GM19240 (cell line): ENCODE data around the gene CSH2.

Source experiments
- DNase-seq: peaks from one replicate; pipeline ENCODE4 v3.0.0; 2011; ENCODE audit warnings: low spot score; ENCODE audit not compliant: insufficient read length

Gene CSH2

DNA sequence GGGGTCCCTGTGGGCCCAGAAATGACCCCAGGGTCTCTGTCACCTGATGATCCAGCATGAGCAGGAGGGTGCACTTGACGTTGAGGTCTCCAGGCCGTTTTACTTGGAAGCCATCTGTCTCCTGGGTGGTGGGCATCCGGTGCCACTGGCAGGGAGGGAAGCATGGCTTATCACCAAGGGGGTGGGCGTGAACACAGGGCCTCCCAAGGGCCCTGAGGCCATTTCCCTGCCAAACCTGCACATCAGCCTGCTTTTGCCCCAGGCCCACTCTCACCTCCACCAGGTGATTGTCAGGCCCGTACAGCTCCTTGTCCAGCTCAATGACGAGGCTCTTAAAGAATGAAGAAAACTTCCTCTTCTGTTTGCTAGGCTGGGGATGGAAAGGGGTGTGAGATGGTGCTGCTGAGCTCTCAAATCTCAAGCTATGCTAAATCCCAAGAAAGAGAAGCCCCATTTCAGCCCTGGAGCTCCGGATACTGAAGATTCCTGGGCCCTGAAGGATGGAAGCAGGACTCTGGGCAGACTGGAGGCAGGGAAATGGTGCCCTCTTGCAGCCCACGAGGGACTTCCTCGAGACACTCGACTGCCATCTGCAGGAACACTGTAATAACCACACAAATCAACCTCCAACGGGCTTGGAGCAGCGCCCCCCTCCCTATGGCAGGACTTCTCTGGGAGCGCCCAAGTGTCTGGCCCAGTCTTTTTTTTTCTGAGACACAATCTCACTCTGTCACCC lies 38.9 kb downstream of the CSH2 start:
- peak; percentile 18 for DNase-seq

DNA sequence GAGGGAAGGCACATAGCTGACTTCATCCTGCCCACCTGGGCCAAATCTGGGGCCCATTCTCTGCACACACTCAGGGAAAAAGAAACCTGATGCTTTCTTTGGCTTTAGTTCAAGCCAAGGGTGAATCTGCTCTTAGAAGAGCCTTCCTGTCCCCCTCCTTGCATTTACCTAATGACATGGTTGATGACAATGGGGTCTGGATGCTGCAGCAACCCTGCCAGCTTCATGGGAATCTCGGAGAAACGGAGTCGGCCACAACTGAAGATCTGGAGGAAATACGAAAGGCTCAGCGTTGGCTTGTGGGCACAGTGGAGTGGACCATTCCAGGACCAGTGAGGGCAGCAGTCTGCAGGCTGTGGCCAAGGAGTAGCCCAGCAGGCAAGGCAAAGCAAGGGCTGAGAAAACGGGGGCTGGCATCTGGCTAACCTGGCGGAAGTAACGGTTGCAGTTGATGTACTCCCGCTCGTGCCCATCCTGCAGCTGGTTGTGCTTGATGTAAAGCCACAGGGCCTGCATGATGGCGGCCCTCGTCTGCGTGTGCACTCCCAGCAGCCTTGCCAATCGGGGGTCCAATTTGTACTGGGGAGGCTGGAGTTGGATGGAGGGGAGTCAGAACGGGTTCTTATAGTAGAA lies 39.6 kb downstream of the CSH2 start:
- no peak for DNase-seq

DNA sequence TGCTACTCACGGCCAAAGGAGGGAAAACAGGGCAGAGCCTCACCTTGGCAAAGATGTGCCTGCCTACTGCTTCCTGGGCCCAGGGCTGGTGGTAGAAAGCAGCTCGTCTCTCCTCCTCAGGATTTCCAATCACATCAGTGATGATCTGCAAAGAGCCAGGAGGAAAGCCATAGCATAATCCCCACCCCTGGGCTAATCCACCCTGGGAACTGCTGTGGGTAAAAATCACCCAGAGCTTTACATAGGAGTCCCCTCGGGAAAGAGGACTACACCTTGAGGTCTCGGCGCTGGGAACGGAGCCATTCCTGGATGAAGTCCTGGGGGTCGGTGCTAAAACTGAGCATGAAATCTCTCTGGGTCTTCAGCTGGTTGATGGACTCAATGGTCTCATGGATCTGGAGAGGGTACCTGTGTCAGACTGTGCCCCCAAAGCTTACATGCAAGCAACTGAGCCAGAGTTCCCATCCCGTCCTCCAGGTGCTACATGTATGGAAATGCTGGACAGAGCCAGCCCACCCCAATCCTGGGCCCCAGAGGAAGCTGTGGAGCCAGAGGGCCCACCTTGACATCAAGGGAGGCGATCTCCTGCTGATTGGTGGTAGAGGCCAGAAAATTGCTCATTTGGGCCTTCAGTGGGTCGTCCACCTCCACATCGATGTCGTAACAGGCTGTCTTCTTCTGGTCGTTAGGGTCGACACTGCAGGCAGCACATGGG lies 40.3 kb downstream of the CSH2 start:
- DNase-seq: no peak

DNA sequence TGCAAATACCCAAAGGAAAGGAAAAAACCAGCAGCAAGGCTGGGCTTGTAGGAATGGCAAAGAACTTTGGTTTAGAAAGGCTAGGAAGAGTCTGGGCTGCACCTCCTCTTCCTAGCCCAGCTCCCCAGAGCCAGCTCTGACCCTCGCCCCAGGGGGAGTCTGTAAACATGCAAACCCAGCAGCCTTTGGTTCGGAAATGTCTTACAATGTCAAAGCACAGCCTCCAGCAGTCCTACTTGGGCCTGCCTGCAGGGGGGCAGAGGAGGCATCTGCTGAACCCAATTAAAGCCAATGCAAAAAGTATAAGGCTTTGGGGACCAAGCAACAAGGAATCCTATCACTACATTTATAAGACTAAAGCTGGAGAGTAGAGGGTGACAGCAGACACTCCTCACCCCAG lies 41.0 kb downstream of the CSH2 start:
- no peak for DNase-seq

DNA sequence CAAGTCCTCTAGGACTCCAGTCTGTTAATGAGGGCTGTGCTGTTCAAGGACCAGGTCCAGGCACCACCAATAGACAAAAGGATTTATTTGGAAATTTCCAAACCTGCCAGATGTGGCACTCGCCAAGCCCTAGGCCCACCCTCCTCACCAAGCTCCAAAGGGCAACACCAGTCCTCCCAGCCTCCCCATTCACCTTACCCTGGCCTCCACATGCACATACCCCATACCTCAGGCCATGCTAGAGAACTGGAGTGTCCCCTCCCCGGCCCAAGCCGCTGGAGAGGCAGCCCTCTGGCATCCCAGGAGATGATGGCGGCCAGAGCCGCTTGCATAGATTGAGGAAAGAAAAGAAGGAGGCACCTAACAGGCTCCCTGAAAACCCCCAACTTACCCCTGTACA lies 41.5 kb downstream of the CSH2 start:
- no peak for DNase-seq

DNA sequence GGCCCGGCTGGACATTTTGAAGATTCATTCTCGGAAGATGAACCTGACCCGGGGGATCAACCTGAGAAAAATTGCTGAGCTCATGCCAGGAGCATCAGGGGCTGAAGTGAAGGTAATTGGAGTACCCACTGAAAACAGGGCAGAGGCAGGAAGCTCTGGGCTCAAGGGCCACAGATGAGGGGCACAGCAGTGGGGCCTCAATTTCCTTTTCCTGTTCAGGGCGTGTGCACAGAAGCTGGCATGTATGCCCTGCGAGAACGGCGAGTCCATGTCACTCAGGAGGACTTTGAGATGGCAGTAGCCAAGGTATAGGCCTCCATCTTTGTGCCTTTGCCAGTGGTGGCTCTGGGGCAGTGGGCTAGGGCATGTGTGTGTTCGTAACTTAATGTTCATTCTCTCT lies 42.0 kb downstream of the CSH2 start:
- DNase-seq: no peak

DNA sequence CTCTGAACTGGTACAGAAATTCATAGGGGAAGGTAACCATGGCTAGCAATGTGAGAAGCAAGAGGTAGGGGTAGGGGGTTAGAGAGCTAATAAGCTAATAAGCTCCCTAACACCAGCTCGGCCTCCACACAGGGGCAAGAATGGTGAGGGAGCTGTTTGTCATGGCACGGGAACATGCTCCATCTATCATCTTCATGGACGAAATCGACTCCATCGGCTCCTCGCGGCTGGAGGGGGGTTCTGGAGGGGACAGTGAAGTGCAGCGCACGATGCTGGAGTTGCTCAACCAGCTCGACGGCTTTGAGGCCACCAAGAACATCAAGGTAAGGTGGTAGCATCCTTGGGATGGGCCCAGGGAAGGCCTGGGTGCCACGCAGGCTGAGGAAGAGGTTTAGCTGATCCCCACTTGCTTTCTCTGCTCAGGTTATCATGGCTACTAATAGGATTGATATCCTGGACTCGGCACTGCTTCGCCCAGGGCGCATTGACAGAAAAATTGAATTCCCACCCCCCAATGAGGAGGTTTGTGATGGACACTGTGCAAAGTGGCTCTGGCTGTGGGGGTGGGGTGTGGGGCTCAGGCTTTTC lies 42.5 kb downstream of the CSH2 start:
- DNase-seq: no peak

DNA sequence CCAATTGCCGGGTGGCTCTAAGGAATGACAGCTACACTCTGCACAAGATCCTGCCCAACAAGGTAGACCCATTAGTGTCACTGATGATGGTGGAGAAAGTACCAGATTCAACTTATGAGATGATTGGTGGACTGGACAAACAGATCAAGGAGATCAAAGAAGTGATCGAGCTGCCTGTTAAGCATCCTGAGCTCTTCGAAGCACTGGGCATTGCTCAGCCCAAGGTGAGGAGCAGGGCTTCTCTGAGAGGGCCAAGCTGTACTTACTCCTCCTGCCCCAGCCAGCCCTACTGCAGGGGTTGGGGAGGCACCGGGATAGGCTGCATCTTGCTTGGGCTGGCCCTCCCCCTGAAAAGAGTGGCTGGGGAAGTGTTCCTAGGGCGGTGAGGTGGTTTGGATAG lies 43.2 kb downstream of the CSH2 start:
- no peak for DNase-seq

DNA sequence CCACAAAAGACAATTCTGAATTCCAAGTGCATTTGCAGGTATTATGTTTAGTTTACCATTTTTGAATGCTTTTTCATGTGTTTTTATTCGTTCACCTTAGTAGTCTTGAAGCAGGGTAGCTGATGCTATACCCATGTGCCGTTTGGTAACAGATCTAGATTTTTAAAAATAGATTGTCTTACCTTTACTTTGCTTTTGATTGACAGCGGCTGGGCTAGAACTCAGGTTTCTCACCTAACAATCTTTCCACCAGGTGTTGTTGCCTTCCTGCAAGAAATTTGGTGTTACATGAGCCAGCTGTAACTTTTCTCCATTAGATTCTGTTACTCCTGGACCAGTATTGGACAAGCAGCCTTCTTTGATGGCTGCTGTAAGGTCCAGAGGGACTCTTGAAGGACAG lies 44.5 kb downstream of the CSH2 start:
- no peak for DNase-seq

DNA sequence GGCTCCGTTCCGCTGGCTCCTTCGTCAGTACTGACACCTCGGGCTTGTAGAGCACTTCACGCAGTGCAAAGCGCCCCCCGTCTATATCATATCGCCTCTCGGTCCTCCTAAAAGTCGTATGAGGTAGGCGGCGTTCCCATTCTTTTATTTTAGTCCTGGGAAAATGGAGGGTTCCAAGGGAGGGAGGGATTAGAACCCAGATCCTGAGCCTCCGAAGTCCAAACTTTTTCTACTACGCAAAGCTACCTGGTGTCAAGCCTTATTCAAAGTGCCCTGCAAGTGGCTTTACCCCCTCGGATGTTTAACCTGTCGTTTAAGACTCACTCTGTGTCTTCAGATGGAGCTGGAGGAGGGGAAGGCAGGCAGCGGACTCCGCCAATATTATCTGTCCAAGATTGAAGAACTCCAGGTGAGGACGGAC lies 45.7 kb downstream of the CSH2 start:
- no peak for DNase-seq

DNA sequence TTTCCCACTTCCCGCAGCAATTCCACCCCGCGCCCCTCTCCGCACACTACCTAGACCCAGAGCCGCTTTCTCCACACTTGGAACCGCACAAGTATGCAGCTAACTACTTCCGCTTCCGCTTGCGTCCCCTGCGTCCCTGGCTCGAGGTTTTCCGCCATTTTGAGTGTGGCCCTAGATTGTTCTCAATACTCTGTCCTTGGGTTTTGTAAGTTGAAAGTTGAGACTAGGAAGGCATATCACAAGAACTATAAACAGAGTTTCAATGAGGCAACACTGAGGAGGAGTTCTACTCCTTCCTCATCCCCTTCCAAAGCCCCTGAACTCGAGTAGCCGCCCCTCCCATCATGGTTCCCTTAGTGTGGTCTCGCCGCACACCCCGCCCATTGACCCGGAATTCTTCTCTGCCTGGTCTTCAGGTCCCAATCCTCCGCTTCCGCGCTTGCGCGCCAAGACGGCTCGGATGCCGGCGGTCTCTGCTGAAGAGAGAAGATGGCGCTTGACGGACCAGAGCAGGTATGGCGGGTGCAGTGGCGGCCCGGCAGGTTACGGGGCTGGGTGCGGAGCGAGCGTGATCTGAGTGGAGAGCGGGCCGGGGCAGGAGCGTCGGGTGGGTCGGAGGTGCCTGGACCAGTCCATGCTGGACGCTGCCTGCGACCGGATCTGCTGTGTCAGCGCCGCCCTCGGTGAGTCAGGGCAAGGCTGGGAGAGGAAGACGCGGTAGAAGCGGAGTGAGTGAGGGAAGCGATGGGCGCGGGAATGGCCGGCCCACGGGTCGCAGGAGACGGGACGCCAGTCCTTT lies 46.3 kb downstream of the CSH2 start, which contains the start of the genes FTSJ3 and PSMC5:
FTSJ3 (minus strand) TSS at position 662 of the 799 bp plus-strand sequence. CDS start 761 bp downstream, outside the sequence.
PSMC5 (plus strand) TSS at position 430 of the 799 bp plus-strand sequence; CDS start at position 490, 60 bp downstream.
- peak; percentile 86 for DNase-seq

DNA sequence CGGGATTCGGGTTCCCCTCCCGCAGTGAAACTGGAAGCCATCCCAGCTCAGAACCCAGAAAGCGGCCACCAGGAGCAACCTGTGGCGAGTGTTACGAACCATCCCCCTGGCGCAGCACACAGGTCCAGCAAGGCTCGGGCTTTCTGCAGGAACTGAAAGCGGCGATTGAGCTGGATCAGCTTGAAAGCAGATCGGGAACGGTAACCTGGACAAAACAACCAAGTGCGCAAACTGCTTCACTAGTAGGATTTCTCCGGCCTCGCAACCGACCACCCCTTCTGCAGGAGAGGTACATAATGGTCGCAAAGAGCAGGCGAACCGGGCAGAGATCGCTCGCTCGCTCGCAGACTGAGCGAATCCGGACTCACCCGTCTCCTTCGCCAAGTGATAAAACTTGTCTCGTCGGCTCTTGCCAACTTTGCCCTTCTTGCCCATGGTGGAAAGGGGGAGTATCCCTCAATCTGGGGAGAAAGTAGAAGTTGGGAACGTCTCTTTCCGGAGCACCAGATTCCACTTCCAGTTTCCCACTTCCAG lies 46.9 kb downstream of the CSH2 start:
- DNase-seq: no peak

DNA sequence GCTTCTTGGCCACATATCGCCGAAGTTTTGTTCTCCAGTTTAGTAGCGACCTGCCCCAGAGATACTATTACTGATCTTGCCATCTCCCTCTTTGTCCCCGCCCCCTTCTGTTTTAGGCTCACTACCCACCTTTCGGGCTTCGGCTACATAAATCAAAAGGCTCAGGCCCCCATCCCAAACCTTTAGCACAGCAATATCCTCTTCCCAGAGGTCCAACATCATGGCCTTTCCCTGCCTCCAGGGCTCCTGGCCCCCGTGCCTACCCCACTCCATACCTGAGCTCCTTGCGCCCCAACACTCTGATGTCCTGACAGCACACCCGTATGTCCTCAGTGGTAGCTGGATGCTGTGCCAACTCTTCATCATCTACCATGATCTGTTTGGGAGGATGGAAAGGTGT lies 49.1 kb downstream of the CSH2 start:
- no peak for DNase-seq

DNA sequence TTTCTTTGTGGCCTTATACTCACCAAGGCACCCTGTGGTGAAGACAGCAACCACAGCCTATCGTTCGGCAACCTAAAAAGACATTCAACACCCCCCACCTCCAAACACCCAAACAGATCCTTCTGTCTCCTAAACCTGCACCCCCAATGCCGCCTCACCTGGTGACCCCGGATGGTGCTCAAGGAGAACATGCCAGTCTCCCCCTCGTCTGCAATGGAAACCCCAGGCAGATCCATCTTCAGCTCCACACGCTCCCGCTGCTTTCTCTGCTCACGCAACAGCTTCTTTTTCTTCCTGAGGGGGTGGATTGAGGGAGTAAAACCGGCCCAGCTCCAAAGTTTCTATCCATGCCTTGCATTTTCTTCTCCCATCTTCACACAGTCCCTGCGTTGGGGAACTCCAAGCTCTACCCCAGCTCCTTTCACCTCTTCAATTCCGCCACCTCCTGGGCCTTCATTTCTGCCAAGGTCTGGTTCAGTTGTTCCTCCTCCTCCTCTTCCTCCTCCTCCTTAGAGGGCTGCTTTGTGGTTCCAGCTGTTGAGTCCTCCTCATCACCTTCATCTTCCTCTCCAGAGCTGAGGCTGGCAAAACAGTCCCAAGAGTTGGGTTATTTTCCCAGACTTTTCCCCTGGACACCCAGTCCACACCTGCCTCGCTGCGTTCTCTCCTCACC lies 49.7 kb downstream of the CSH2 start:
- DNase-seq: no peak

DNA sequence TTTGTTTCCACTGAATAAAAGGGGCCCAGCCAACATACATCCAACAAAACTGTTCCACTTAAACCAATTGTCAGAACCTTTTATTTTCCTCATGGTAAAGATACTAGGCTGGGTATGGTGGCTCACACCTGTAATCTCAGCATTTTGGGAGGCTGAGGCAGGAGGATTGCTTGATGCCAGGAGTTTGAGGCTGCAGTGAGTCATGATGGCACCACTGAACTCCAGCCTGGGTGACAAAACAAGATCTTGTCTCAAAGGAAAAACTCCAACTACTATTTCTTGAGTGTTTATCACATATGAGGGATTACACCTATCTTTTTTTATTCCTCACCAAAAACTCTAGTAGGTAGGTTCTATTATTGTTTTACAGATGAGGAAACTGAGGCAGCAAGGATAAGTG lies 50.9 kb downstream of the CSH2 start:
- no peak for DNase-seq
